OCI-LY7 (cell line): ENCODE measurements around the gene CCDC9B. TPM values are rescaled to one million over a fixed set of nuclear protein-coding genes. Genes with fewer than 3 reads are reported as not detected.

ENCODE experiments used
- BruUV-seq: library from RNA; stranded (reverse); fragments of 400-500 nt; replicated peaks from 2 replicates; lab custom pipeline; 2021; lab: Mats Ljungman, UMichigan
- CTCF ChIA-PET: fragments of 300-600 bp; sonication (Branson Sonifier 250); formaldehyde crosslinking; loops from one replicate; lab custom pipeline; 2022; ENCODE audit warnings: antibody characterized with exemption; ENCODE audit not compliant: unreplicated experiment; lab: Charles Lee
- POLR2A ChIA-PET: fragments of 300-600 bp; sonication (Branson Sonifier 250); formaldehyde crosslinking; loops from one replicate; lab custom pipeline; 2022; ENCODE audit warnings: antibody characterized with exemption; lab: Charles Lee
- DNase-seq: peaks from one replicate; pipeline ENCODE4 v3.0.0-alpha.2; 2015; ENCODE audit warnings: low spot score
- H2AFZ ChIP-seq: fragments of 200-600 bp; sonication (generic), shearing (Covaris generic); 2 replicates; pipeline ENCODE4 v1.6.1; 2014; ENCODE audit warnings: mild to moderate bottlenecking, antibody characterized with exemption, low read length, moderate library complexity
- H3K27ac ChIP-seq: fragments of 200-600 bp; sonication (generic); 2 replicates; pipeline ENCODE4 v1.5.1; 2014; ENCODE audit warnings: mixed run types, low read depth, mild to moderate bottlenecking, moderate library complexity, low read length, inconsistent platforms; ENCODE audit not compliant: poor library complexity, severe bottlenecking
- H3K36me3 ChIP-seq: fragments of 200-600 bp; sonication (generic); 2 replicates; pipeline ENCODE4 v1.6.1; 2014; ENCODE audit warnings: mild to moderate bottlenecking, antibody characterized with exemption, low read length, moderate library complexity, mixed read lengths; ENCODE audit not compliant: insufficient read depth
- H3K4me1 ChIP-seq: fragments of 200-600 bp; sonication (generic); 2 replicates; pipeline ENCODE4 v1.5.1; 2014; ENCODE audit warnings: mild to moderate bottlenecking, low read length; ENCODE audit not compliant: insufficient read depth, poor library complexity, severe bottlenecking
- H3K4me2 ChIP-seq: fragments of 200-600 bp; sonication (generic); 2 replicates; pipeline ENCODE4 v1.6.1; 2014; ENCODE audit warnings: mild to moderate bottlenecking, low read length
- H3K4me3 ChIP-seq: fragments of 200-600 bp; sonication (generic); 2 replicates; pipeline ENCODE4 v1.5.1; 2014; ENCODE audit warnings: mild to moderate bottlenecking, low read depth, low read length; ENCODE audit not compliant: poor library complexity, severe bottlenecking
- H3K79me2 ChIP-seq: fragments of 200-600 bp; sonication (generic); 2 replicates; pipeline ENCODE4 v1.6.1; 2016; ENCODE audit warnings: low read depth, mild to moderate bottlenecking, low read length, moderate library complexity, mixed read lengths; ENCODE audit not compliant: insufficient read depth
- H3K9me2 ChIP-seq: fragments of 200-600 bp; sonication (generic); 2 replicates; pipeline ENCODE4 v1.6.1; 2016; ENCODE audit warnings: mild to moderate bottlenecking, low read length, mixed read lengths; ENCODE audit not compliant: insufficient read depth
- H3K9me3 ChIP-seq: fragments of 200-600 bp; sonication (generic); 2 replicates; pipeline ENCODE4 v1.6.1; 2014; ENCODE audit warnings: mild to moderate bottlenecking, mixed run types, low read length, mixed read lengths
- H4K20me1 ChIP-seq: fragments of 200-600 bp; sonication (generic); 2 replicates; pipeline ENCODE4 v1.6.1; 2014; ENCODE audit warnings: mild to moderate bottlenecking, antibody characterized with exemption, low read length, moderate library complexity, mixed read lengths; ENCODE audit not compliant: insufficient read depth
- EZH2phosphoT487 ChIP-seq: fragments of 200-600 bp; sonication (generic); IDR thresholded peaks from 2 replicates; pipeline ENCODE4 v1.6.1; 2018; ENCODE audit warnings: low read depth, borderline replicate concordance, mild to moderate bottlenecking, mixed run types, antibody characterized with exemption, low read length, moderate library complexity, mixed read lengths
- intact Hi-C: fragments of 100-400 bp; cut with micrococcal nuclease; formaldehyde crosslinking; loops from one replicate; pipeline ENCODE4 v1.10.0; 2022; ENCODE audit not compliant: unreplicated experiment
- total RNA-seq, 2 experiments: library from RNA; depleted of rRNA in 1 of 2; stranded (reverse); fragments of >200 nt in 1 of 2; shearing (Covaris generic) in 1 of 2; gene quantifications; 2 replicates each; pipeline ENCODE4 v1.2.3, GENCODE V29; 2014 to 2022
- TF ChIP-seq, protein P1 (sequence below): fragments of 200-600 bp; sonication (generic); conservative IDR thresholded peaks from 2 replicates; pipeline ENCODE4 v1.5.1; 2014; ENCODE audit warnings: mild to moderate bottlenecking, antibody characterized with exemption, low read length, moderate library complexity, mixed read lengths

The CCDC9B gene
- total RNA-seq, 2 experiments from 2014 or later, result 1.4 TPM; not detected in 1

DNA sequence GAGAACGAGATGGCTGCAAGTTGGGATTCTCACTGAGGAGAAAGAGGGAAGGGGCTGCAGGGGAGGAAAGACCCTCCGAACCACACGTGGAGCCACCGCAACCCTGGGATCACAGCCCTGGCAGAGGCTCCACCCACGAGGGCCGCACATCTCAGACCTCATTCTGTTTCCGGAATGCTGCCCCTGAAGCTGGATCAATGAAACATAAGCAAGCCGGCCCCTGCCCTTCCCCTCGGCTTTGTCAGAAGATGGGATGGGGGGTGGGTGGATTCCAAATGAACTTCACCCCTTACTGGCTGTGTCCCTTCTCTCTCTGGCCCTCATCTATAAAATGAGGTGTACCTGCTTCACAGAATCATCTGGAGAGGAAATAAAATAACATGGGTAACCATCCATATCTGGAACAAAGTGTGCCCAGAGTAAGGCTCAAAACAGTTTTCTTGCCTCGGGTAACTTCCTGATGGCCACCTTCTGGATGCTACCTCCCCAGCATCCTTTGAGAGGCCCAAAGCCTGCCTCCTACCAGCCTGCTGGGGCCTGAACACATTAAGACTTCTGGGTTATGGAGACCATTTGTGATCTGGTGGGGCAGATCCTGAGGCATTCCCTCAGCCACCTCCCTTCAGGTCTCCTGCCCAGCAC lies 4.6 kb upstream of the CCDC9B start:
- no peaks in the 10 kb centered on the region for H3K9me3 ChIP-seq
- no peaks in the 10 kb centered on the region for H3K9me2 ChIP-seq
- intact Hi-C loops, result no loop called here
- no peak for TF ChIP-seq EZH2phosphoT487
- TF ChIP-seq, protein P1, sequence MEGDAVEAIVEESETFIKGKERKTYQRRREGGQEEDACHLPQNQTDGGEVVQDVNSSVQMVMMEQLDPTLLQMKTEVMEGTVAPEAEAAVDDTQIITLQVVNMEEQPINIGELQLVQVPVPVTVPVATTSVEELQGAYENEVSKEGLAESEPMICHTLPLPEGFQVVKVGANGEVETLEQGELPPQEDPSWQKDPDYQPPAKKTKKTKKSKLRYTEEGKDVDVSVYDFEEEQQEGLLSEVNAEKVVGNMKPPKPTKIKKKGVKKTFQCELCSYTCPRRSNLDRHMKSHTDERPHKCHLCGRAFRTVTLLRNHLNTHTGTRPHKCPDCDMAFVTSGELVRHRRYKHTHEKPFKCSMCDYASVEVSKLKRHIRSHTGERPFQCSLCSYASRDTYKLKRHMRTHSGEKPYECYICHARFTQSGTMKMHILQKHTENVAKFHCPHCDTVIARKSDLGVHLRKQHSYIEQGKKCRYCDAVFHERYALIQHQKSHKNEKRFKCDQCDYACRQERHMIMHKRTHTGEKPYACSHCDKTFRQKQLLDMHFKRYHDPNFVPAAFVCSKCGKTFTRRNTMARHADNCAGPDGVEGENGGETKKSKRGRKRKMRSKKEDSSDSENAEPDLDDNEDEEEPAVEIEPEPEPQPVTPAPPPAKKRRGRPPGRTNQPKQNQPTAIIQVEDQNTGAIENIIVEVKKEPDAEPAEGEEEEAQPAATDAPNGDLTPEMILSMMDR, result no peak
- no peaks in the 10 kb centered on the region for H3K36me3 ChIP-seq
- POLR2A ChIA-PET, result interaction anchor here (0.5 kb wide), 1 partner anchor 220 kb away, joined by 3 read pairs; no protein-coding TSS in a partner anchor
- no peak overlapping the region for H3K27ac ChIP-seq
- no peak overlapping the region for H3K4me2 ChIP-seq
- no peak for DNase-seq
- H3K4me1 ChIP-seq, result peaks cover 4% of the 10 kb centered on the region
- no peak overlapping the region for H2AFZ ChIP-seq
- no peaks in the 10 kb centered on the region for H3K79me2 ChIP-seq
- no peak overlapping the region for H3K4me3 ChIP-seq
- H4K20me1 ChIP-seq, result no peaks in the 10 kb centered on the region
- no TSS peak for BruUV-seq
- CTCF ChIA-PET, result no interaction called here

DNA sequence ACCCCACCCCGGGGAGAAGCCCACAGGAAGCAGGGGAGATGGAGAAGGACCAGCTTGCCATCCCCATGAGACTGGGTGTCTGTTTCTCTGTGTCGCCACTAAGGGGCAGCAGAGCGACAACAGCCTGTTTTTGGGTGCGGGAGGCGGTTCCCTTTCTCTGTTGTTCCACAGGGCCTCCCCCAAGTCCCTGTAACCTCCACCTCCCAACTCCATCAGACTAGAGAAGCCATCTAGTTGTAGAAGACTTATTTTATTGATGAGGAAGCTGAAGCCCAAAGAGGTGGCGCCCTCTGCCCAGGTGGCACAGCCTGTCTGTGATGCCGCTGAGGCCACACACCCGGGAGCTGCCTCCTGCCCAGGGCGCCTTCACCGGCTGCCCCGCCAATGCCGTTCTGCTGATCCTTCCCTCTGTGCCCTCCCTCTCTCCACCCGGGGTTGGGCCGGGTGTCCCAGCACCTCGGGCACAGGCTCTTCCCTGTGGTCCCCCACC lies 3.9 kb upstream of the CCDC9B start:
- no peaks in the 10 kb centered on the region for H4K20me1 ChIP-seq
- intact Hi-C loops, result loop anchor here (1.0 kb wide), 1 partner anchor 78 kb away; no protein-coding TSS in a partner anchor
- ChIA-PET POLR2A (interaction anchor here (0.5 to 0.6 kb wide), 3 partner anchors 18 to 221 kb away, joined by 3 read pairs; no protein-coding TSS in a partner anchor), CTCF (interaction anchor here (1.0 kb wide), 1 partner anchor 65 kb away, joined by 3 read pairs; no protein-coding TSS in a partner anchor)
- H3K79me2 ChIP-seq, result no peaks in the 10 kb centered on the region
- BruUV-seq, result no TSS peak
- H3K36me3 ChIP-seq, result no peaks in the 10 kb centered on the region
- 0 out of 2 replicates have a peak overlapping the region, but pooled peaks have one; percentile 31 for H3K4me2 ChIP-seq
- no peak for TF ChIP-seq EZH2phosphoT487
- TF ChIP-seq, protein P1, result peak; percentile 87
- peak; percentile 71 for DNase-seq
- H3K4me1 ChIP-seq, result peaks cover 4% of the 10 kb centered on the region
- H3K4me3 ChIP-seq, result no peak overlapping the region
- H2AFZ ChIP-seq, result no peak overlapping the region; the same call in 1 of the 2 replicates
- H3K27ac ChIP-seq, result no peak overlapping the region
- H3K9me3 ChIP-seq, result no peaks in the 10 kb centered on the region
- H3K9me2 ChIP-seq, result no peaks in the 10 kb centered on the region

DNA sequence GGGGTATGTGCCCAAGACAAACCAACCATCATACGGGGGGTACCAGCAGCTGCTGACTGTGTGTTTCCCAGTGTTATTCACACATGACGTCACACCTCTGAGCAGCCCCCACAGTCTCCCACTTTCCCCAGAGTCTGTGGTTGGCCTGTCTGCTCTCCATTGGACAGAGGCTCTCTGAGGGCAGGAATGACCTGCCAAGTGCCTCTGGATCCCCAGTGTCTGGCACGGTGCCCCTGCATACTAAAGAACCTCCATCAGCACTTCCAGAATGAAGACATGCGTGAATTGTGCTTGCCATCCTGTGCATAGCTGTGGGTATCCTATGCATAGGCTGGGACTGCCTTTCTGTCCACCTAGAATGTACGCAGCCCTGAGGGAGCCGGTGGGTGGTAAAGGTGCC lies 3.5 kb upstream of the CCDC9B start:
- no peak for TF ChIP-seq EZH2phosphoT487
- TF ChIP-seq, protein P1, result no peak
- no TSS peak for BruUV-seq
- Histone ChIP-seq H3K79me2 (no peaks in the 10 kb centered on the region), H3K36me3 (no peaks in the 10 kb centered on the region), H3K27ac (no peak overlapping the region), H3K9me2 (no peaks in the 10 kb centered on the region), H3K4me3 (no peak overlapping the region), H4K20me1 (no peaks in the 10 kb centered on the region), H2AFZ (no peak overlapping the region), H3K9me3 (no peaks in the 10 kb centered on the region), H3K4me1 (peaks cover 4% of the 10 kb centered on the region), H3K4me2 (no peak overlapping the region)
- ChIA-PET POLR2A (interaction anchor here (0.6 kb wide), 2 partner anchors 17 to 101 kb away, joined by 3 read pairs; no protein-coding TSS in a partner anchor), CTCF (interaction anchor here (1.0 kb wide), 1 partner anchor 65 kb away, joined by 3 read pairs; no protein-coding TSS in a partner anchor)
- intact Hi-C loops, result loop anchor here (1.0 kb wide), 1 partner anchor 78 kb away; no protein-coding TSS in a partner anchor
- DNase-seq, result no peak
